ENCODE measurements around the gene CYS1.
"Not testable (repeated sequence)": the region's sequence is repeated elsewhere in the genome, so short reads cannot be mapped to it uniquely, and the experiment has no call there.

CYS1 gene

GRCh38 chr2:10109311-10109710, 29.1 kb upstream of the CYS1 start:
- no peak for TF ChIP-seq CTCF (IDR thresholded peaks at IDR 0.05)
- no peak overlapping the region for H3K27ac ChIP-seq
- no peak overlapping the region for H3K4me3 ChIP-seq
- DNase-seq (ENCODE audit: low spot score), result no peak

GRCh38 chr2:10104906-10105305, 24.7 kb upstream of the CYS1 start:
- not testable (repeated sequence) for H3K4me3 ChIP-seq; DNase-seq (ENCODE audit: low spot score); H3K27ac ChIP-seq

GRCh38 chr2:10103179-10103578, 23.0 kb upstream of the CYS1 start:
- Histone ChIP-seq H3K4me3 (no peak overlapping the region), H3K27ac (no peak overlapping the region)
- TF ChIP-seq CTCF (IDR thresholded peaks at IDR 0.05), result no peak
- no peak for DNase-seq (ENCODE audit: low spot score)

GRCh38 chr2:10101491-10101890, 21.3 kb upstream of the CYS1 start:
- Histone ChIP-seq H3K27ac (no peak overlapping the region), H3K4me3 (no peak overlapping the region)
- no peak for DNase-seq (ENCODE audit: low spot score)
- TF ChIP-seq CTCF (IDR thresholded peaks at IDR 0.05), result no peak

- TF ChIP-seq CTCF (IDR thresholded peaks at IDR 0.05), result peak; percentile 92
- Histone ChIP-seq H3K27ac (no peak overlapping the region), H3K4me3 (no peak overlapping the region)
- no peak for DNase-seq (ENCODE audit: low spot score)
These were observed 17.3 kb upstream of the CYS1 start for GRCh38 chr2:10097352-10098148.

GRCh38 chr2:10096641-10097040, 16.4 kb upstream of the CYS1 start:
- H3K4me3 ChIP-seq, result no peak overlapping the region
- no peak for TF ChIP-seq CTCF (IDR thresholded peaks at IDR 0.05)
- DNase-seq (ENCODE audit: low spot score), result no peak
- no peak overlapping the region for H3K27ac ChIP-seq

- no peak for TF ChIP-seq CTCF (IDR thresholded peaks at IDR 0.05)
- H3K27ac ChIP-seq, result no peak overlapping the region
- no peak overlapping the region for H3K4me3 ChIP-seq
- DNase-seq (ENCODE audit: low spot score), result no peak
These were observed 15.0 kb upstream of the CYS1 start for GRCh38 chr2:10095175-10095574.
